MM.1S (cell line): ENCODE data around the gene METTL2B.

Source experiments
- DNase-seq: peaks from one replicate; pipeline ENCODE4 v3.0.0-alpha.2; 2015
- H2AFZ ChIP-seq: fragments of 300-600 bp; sonication (generic); 2 replicates; pipeline ENCODE4 v1.6.0; 2016; ENCODE audit warnings: antibody characterized with exemption, low read length
- H3F3A ChIP-seq: fragments of 300-600 bp; sonication (generic); 2 replicates; pipeline ENCODE4 v1.6.1; 2016; ENCODE audit warnings: mild to moderate bottlenecking, antibody characterized with exemption, low read length, moderate library complexity, mixed read lengths; ENCODE audit not compliant: insufficient read depth
- H3K27ac ChIP-seq: fragments of 300-600 bp; sonication (generic); 2 replicates; pipeline ENCODE4 v1.5.1; 2016; ENCODE audit warnings: mild to moderate bottlenecking, low read length
- H3K27me3 ChIP-seq: fragments of 300-600 bp; sonication (generic); replicated peaks from 2 replicates; pipeline ENCODE4 v1.6.0; 2016; ENCODE audit warnings: low read length; ENCODE audit not compliant: insufficient read depth
- H3K36me3 ChIP-seq: fragments of 300-600 bp; sonication (generic); replicated peaks from 2 replicates; pipeline ENCODE4 v1.6.1; 2016; ENCODE audit warnings: mild to moderate bottlenecking, low read length, mixed read lengths; ENCODE audit not compliant: insufficient read depth
- H3K4me1 ChIP-seq: fragments of 300-600 bp; sonication (generic); 2 replicates; pipeline ENCODE4 v1.6.1; 2016; ENCODE audit warnings: low read length, mixed read lengths
- H3K4me2 ChIP-seq: fragments of 300-600 bp; sonication (generic); 2 replicates; pipeline ENCODE4 v1.6.0; 2016; ENCODE audit warnings: low read depth, low read length
- H3K4me3 ChIP-seq: fragments of 300-600 bp; sonication (generic); 2 replicates; pipeline ENCODE4 v1.5.1; 2016; ENCODE audit warnings: low read length, mixed read lengths
- H3K79me2 ChIP-seq: fragments of 300-600 bp; sonication (generic); 2 replicates; pipeline ENCODE4 v1.6.1; 2016; ENCODE audit warnings: mixed run types, low read length, mixed read lengths
- H3K9ac ChIP-seq: fragments of 300-600 bp; sonication (generic); 2 replicates; pipeline ENCODE4 v1.6.1; 2016; ENCODE audit warnings: low read length, mixed read lengths
- H3K9me2 ChIP-seq: fragments of 300-600 bp; sonication (generic); replicated peaks from 2 replicates; pipeline ENCODE4 v1.6.1; 2016; ENCODE audit warnings: mild to moderate bottlenecking, low read length, mixed read lengths; ENCODE audit not compliant: insufficient read depth
- H3K9me3 ChIP-seq: fragments of 300-600 bp; sonication (generic); replicated peaks from 2 replicates; pipeline ENCODE4 v1.6.1; 2016; ENCODE audit warnings: mild to moderate bottlenecking, low read length, mixed read lengths; ENCODE audit not compliant: insufficient read depth
- H4K20me1 ChIP-seq: fragments of 300-600 bp; sonication (generic); 2 replicates; pipeline ENCODE4 v1.6.1; 2016; ENCODE audit warnings: mild to moderate bottlenecking, low read length, moderate library complexity, mixed read lengths; ENCODE audit not compliant: insufficient read depth
- CTCF ChIP-seq: fragments of 300-600 bp; sonication (generic); IDR thresholded peaks from 2 replicates; pipeline ENCODE4 v1.5.1; 2016; ENCODE audit warnings: antibody characterized with exemption, low read length, mixed read lengths
- EZH2 ChIP-seq: fragments of 300-600 bp; sonication (generic); optimal IDR thresholded peaks from 2 replicates; pipeline ENCODE3; 2017; ENCODE audit warnings: low read depth, mild to moderate bottlenecking, antibody characterized with exemption, low read length, mixed read lengths
- EZH2phosphoT487 ChIP-seq: fragments of 300-600 bp; sonication (generic); IDR thresholded peaks from 2 replicates; pipeline ENCODE4 v1.6.1; 2018; ENCODE audit warnings: antibody characterized with exemption, low read length

METTL2B gene

GRCh38 chr7:128435327-128435686 lies 41.2 kb upstream of the METTL2B start:
- no peak for DNase-seq

GRCh38 chr7:128437426-128438332 lies 38.9 kb upstream of the METTL2B start:
- Histone ChIP-seq H3K79me2 (no peaks in the 10 kb centered on the region), H3K36me3 (no peaks in the 10 kb centered on the region), H3K27ac (no peak overlapping the region), H3K9me3 (no peaks in the 10 kb centered on the region), H3F3A (no peaks in the 10 kb centered on the region), H2AFZ (no peak overlapping the region), H3K9ac (no peak overlapping the region), H3K4me2 (no peak overlapping the region), H4K20me1 (no peaks in the 10 kb centered on the region), H3K4me1 (no peaks in the 10 kb centered on the region), H3K4me3 (no peak overlapping the region), H3K27me3 (no peaks in the 10 kb centered on the region), H3K9me2 (no peaks in the 10 kb centered on the region)
- no peak for DNase-seq
- TF ChIP-seq EZH2phosphoT487 (no peak), CTCF (no peak), EZH2 (no peak)

More at GRCh38 chr7:128435327-128435686, 41.2 kb upstream of the METTL2B start:
- no peak overlapping the region for H3K4me3 ChIP-seq
- no peak overlapping the region for H3K27ac ChIP-seq
- H3K4me2 ChIP-seq: no peak overlapping the region
- no peaks in the 10 kb centered on the region for H3K4me1 ChIP-seq
- TF ChIP-seq EZH2 (no peak), EZH2phosphoT487 (no peak), CTCF (no peak)
- no peaks in the 10 kb centered on the region for H3K79me2 ChIP-seq
- H3K27me3 ChIP-seq: no peaks in the 10 kb centered on the region
- H3K9ac ChIP-seq: no peak overlapping the region
- no peak overlapping the region for H2AFZ ChIP-seq
- H3F3A ChIP-seq: no peaks in the 10 kb centered on the region
- no peaks in the 10 kb centered on the region for H3K9me3 ChIP-seq
- H3K9me2 ChIP-seq: no peaks in the 10 kb centered on the region
- no peaks in the 10 kb centered on the region for H4K20me1 ChIP-seq
- H3K36me3 ChIP-seq: no peaks in the 10 kb centered on the region

GRCh38 chr7:128442356-128442755 lies 34.2 kb upstream of the METTL2B start:
- Histone ChIP-seq H3K27me3 (no peaks in the 10 kb centered on the region), H3K9ac (no peak overlapping the region), H3K4me3 (no peak overlapping the region), H2AFZ (no peak overlapping the region), H3K79me2 (no peaks in the 10 kb centered on the region), H3K36me3 (no peaks in the 10 kb centered on the region), H3K9me2 (no peaks in the 10 kb centered on the region), H3F3A (no peaks in the 10 kb centered on the region), H4K20me1 (no peaks in the 10 kb centered on the region), H3K4me1 (peaks cover 12% of the 10 kb centered on the region), H3K27ac (no peak overlapping the region), H3K4me2 (no peak overlapping the region), H3K9me3 (no peaks in the 10 kb centered on the region)
- TF ChIP-seq EZH2 (no peak), EZH2phosphoT487 (no peak), CTCF (no peak)
- DNase-seq: no peak
